Loucy (cell line): ENCODE data around the gene UTF1.

Experiments used
- EZH2phosphoT487 ChIP-seq: fragments of 200-600 bp; IDR thresholded peaks from 2 replicates; pipeline ENCODE4 v1.6.1; 2018; ENCODE audit warnings: antibody characterized with exemption, mild to moderate bottlenecking, moderate library complexity, borderline replicate concordance
- TF ChIP-seq, protein P1 (sequence below): fragments of 200-600 bp; sonication (generic); conservative IDR thresholded peaks from 2 replicates; pipeline ENCODE4 v1.5.1; 2014; ENCODE audit warnings: mild to moderate bottlenecking, antibody characterized with exemption, low read length

- TF ChIP-seq, protein P1, sequence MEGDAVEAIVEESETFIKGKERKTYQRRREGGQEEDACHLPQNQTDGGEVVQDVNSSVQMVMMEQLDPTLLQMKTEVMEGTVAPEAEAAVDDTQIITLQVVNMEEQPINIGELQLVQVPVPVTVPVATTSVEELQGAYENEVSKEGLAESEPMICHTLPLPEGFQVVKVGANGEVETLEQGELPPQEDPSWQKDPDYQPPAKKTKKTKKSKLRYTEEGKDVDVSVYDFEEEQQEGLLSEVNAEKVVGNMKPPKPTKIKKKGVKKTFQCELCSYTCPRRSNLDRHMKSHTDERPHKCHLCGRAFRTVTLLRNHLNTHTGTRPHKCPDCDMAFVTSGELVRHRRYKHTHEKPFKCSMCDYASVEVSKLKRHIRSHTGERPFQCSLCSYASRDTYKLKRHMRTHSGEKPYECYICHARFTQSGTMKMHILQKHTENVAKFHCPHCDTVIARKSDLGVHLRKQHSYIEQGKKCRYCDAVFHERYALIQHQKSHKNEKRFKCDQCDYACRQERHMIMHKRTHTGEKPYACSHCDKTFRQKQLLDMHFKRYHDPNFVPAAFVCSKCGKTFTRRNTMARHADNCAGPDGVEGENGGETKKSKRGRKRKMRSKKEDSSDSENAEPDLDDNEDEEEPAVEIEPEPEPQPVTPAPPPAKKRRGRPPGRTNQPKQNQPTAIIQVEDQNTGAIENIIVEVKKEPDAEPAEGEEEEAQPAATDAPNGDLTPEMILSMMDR, result no peak
- no peak for TF ChIP-seq EZH2phosphoT487
These were observed 29.4 kb upstream of the UTF1 start for GRCh38 chr10:133200621-133201031.
